Colonic mucosa (tissue), 4 donors: ENCODE data around the gene SHISA6. TPM values are rescaled to one million over a fixed set of nuclear protein-coding genes. Genes with fewer than 3 reads are reported as not detected.

ENCODE experiments used
- DNase-seq: peaks from one replicate; pipeline ENCODE4 v3.0.0-alpha.2; 2020
- H3K27ac ChIP-seq: fragments of 200-600 bp; one replicate; pipeline ENCODE4 v1.8.0; 2021
- H3K27me3 ChIP-seq: fragments of 200-600 bp; one replicate; pipeline ENCODE4 v1.8.0; 2021
- H3K36me3 ChIP-seq: fragments of 200-600 bp; one replicate; pipeline ENCODE4 v1.8.0; 2021
- H3K4me1 ChIP-seq: fragments of 200-600 bp; one replicate; pipeline ENCODE4 v1.8.0; 2021; ENCODE audit warnings: mild to moderate bottlenecking
- H3K4me3 ChIP-seq: fragments of 200-600 bp; one replicate; pipeline ENCODE4 v1.8.0; 2021
- H3K9ac ChIP-seq, 2 donors: one replicate each; pipeline ENCODE4 v1.7.0; 2013; ENCODE audit warnings: control low read depth in 2 of 2, low read depth in 2 of 2, low read length in 2 of 2
- H3K9me3 ChIP-seq: fragments of 200-600 bp; one replicate; pipeline ENCODE4 v1.8.0; 2021
- intact Hi-C: fragments of 100-400 bp; cut with DNase I; formaldehyde crosslinking; loops from one replicate; pipeline ENCODE4 v1.14.1; 2022
- total RNA-seq, 2 donors: library from RNA; stranded (reverse); fragmentation: NEBNext Ultra II Directional in 1 of 2; extraction: Animal tissue kit (Norgen Biotek cat#: 25700) in 1 of 2; gene quantifications; one replicate each; pipeline ENCODE4 v1.2.1, GENCODE V29; 2021
- TF ChIP-seq, protein P1 (sequence below): fragments of 200-600 bp; IDR thresholded peaks from one replicate; pipeline ENCODE4 v1.8.0; 2022; ENCODE audit warnings: antibody characterized with exemption, mild to moderate bottlenecking
- donor health status: healthy.
- donor health status: DM: no; HTN: no; CAD: no.
- donor health status: DM: no; HTN: no; CAD: no.

Gene SHISA6
- total RNA-seq, 2 donors from 2014 or later: 0.45 to 0.59 TPM

GRCh38 chr17:11363565-11364117 is 122.6 kb downstream of the SHISA6 start:
- no peak for DNase-seq
- no peak overlapping the region for H3K9ac ChIP-seq
- no peak overlapping the region for H3K27ac ChIP-seq
- H3K27me3 ChIP-seq: no peaks in the 10 kb centered on the region
- no peaks in the 10 kb centered on the region for H3K36me3 ChIP-seq
- no peaks in the 10 kb centered on the region for H3K9me3 ChIP-seq
- TF ChIP-seq, protein P1, sequence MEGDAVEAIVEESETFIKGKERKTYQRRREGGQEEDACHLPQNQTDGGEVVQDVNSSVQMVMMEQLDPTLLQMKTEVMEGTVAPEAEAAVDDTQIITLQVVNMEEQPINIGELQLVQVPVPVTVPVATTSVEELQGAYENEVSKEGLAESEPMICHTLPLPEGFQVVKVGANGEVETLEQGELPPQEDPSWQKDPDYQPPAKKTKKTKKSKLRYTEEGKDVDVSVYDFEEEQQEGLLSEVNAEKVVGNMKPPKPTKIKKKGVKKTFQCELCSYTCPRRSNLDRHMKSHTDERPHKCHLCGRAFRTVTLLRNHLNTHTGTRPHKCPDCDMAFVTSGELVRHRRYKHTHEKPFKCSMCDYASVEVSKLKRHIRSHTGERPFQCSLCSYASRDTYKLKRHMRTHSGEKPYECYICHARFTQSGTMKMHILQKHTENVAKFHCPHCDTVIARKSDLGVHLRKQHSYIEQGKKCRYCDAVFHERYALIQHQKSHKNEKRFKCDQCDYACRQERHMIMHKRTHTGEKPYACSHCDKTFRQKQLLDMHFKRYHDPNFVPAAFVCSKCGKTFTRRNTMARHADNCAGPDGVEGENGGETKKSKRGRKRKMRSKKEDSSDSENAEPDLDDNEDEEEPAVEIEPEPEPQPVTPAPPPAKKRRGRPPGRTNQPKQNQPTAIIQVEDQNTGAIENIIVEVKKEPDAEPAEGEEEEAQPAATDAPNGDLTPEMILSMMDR: no peak
- H3K4me1 ChIP-seq: no peaks in the 10 kb centered on the region
- intact Hi-C loops: no loop called here
- H3K4me3 ChIP-seq: no peak overlapping the region

DNA sequence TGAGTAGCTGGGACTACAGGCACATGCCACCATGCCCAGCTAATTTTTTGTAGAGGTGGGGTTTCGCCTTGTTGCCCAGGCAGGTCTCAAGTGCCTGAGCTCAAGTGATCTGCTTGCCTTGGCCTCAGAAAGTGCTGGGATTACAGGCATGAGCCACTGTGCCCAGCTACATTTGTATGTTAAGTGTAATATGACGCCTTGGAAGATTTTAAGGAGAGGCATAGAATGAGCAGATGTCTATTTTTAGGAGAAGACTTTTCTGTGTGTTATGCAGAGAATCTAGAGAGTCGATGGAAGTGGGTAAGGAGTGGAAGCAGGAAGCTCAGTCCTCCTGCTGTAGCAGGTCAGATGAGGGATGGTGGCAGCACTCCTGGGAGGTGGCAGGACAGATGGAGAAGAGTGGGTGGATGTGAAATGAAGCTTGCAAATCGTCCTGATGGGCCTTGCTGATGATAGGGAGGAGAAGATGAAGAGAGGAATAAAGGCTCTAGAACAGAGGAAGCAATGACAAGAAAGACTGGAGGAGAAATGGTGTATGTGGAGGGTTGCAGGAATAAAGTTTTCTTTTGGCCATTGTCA is 125.3 kb downstream of the SHISA6 start:
- Histone ChIP-seq H3K4me1 (no peaks in the 10 kb centered on the region), H3K9me3 (no peaks in the 10 kb centered on the region), H3K9ac (no peak overlapping the region), H3K27me3 (no peaks in the 10 kb centered on the region), H3K27ac (no peak overlapping the region), H3K36me3 (no peaks in the 10 kb centered on the region), H3K4me3 (no peak overlapping the region)
- intact Hi-C loops: no loop called here
- DNase-seq: no peak
- TF ChIP-seq, protein P1: no peak

DNA sequence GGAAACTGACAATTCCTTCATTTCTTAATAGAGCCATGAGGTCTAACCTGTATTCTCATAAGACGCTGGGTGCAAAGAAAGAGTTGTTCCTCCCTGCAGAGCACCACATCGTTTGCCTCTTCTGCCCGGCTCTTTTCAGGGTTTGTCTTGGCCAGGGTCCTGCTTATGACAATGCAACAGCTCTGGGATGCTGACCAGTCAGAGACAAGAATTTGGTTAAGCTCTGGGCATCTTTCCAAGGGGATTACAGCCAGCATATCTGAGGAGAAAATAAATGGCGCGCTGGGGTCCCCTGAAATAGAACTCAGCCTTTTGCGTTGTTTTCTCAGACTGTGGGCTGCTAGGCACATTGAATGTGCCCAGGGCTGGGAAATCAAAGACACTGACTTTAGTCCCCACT is 128.6 kb downstream of the SHISA6 start:
- H3K4me3 ChIP-seq: no peak overlapping the region

DNA sequence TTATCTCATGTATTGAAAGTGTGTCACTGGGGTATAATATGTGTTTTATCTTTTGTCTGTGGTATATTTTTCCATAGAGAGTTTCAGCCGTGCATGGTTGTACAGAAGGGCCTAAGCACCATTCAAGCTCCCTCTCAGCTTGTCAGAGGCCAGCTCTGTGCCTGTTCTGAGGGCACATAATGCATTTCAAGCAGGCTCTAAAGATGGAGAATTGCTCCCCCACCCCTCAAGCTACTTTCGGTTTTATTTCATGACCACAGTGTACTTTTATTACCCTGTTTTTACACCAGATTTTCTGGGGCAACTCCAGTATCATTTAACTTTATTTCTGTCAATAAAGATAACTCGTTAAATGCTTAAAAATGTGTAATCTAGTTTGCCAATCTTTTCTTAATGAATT is 131.7 kb downstream of the SHISA6 start:
- Histone ChIP-seq H3K4me3 (no peak overlapping the region), H3K4me1 (no peaks in the 10 kb centered on the region), H3K9me3 (no peaks in the 10 kb centered on the region), H3K36me3 (no peaks in the 10 kb centered on the region), H3K9ac (no peak overlapping the region), H3K27ac (no peak overlapping the region), H3K27me3 (no peaks in the 10 kb centered on the region)
- intact Hi-C loops: no loop called here
- TF ChIP-seq, protein P1: no peak
- DNase-seq: no peak

More for the DNA sequence above, 128.6 kb downstream of the SHISA6 start:
- no peak for DNase-seq
- no peak overlapping the region for H3K9ac ChIP-seq
- intact Hi-C loops: no loop called here
- no peak overlapping the region for H3K27ac ChIP-seq
- no peaks in the 10 kb centered on the region for H3K36me3 ChIP-seq
- TF ChIP-seq, protein P1: no peak
- no peaks in the 10 kb centered on the region for H3K9me3 ChIP-seq
- H3K4me1 ChIP-seq: no peaks in the 10 kb centered on the region
- H3K27me3 ChIP-seq: no peaks in the 10 kb centered on the region

- H3K27me3 ChIP-seq: no peaks in the 10 kb centered on the region
- no peak overlapping the region for H3K9ac ChIP-seq
- H3K27ac ChIP-seq: no peak overlapping the region
- DNase-seq: no peak
- intact Hi-C loops: no loop called here
- H3K4me1 ChIP-seq: no peaks in the 10 kb centered on the region
- TF ChIP-seq, protein P1: no peak
- no peaks in the 10 kb centered on the region for H3K9me3 ChIP-seq
- no peak overlapping the region for H3K4me3 ChIP-seq
- H3K36me3 ChIP-seq: no peaks in the 10 kb centered on the region
Measured at GRCh38 chr17:11378506-11378905, 137.5 kb downstream of the SHISA6 start.
